Lower lobe of right lung (tissue), 2 donors: ENCODE data around the gene SLC7A14. TPM values are rescaled to one million over a fixed set of nuclear protein-coding genes. Genes with fewer than 3 reads are reported as not detected.
A peak's percentile ranks its signal among the peaks of the same experiment; 100 is the strongest.

Experiments used
- ATAC-seq, 2 donors: fragments of 200-7000 bp; cut with Tn5 transposase; one replicate each; pipeline ENCODE4 v1.9.1; 2020 to 2022; ENCODE audit warnings: mild to moderate bottlenecking in 2 of 2, moderate library complexity in 2 of 2
- DNase-seq: peaks from one replicate; pipeline ENCODE4 v3.0.0-alpha.2; 2020
- H3K27ac ChIP-seq: fragments of 200-600 bp; one replicate; pipeline ENCODE4 v1.8.0; 2022
- H3K27me3 ChIP-seq: fragments of 200-600 bp; one replicate; pipeline ENCODE4 v1.8.0; 2022; ENCODE audit warnings: low read depth
- H3K36me3 ChIP-seq: fragments of 200-600 bp; one replicate; pipeline ENCODE4 v1.8.0; 2022; ENCODE audit warnings: mild to moderate bottlenecking
- H3K4me1 ChIP-seq: fragments of 200-600 bp; one replicate; pipeline ENCODE4 v1.8.0; 2022
- H3K4me3 ChIP-seq: fragments of 200-600 bp; one replicate; pipeline ENCODE4 v1.8.0; 2022; ENCODE audit warnings: mild to moderate bottlenecking
- H3K9me3 ChIP-seq: fragments of 200-600 bp; one replicate; pipeline ENCODE4 v1.8.0; 2022
- CTCF ChIP-seq: fragments of 200-600 bp; IDR thresholded peaks from one replicate; pipeline ENCODE4 v1.8.0; 2022; ENCODE audit warnings: antibody characterized with exemption, mild to moderate bottlenecking
- intact Hi-C: fragments of 100-400 bp; cut with DNase I; formaldehyde crosslinking; loops from one replicate; pipeline ENCODE4 v1.11.0; 2022
- total RNA-seq: library from RNA; stranded (reverse); fragmentation: NEBNext Ultra II Directional; extraction: Animal tissue kit (Norgen Biotek cat#: 25700); gene quantifications from one replicate; pipeline ENCODE4 v1.2.1, GENCODE V29; 2021
- donor health status: DM: no; HTN: yes; CAD: no; lungs with severe emphysema.

The SLC7A14 gene
- total RNA-seq, 1 donor from 2014 or later = 0.06 TPM

- H3K9me3 ChIP-seq = no peaks in the 10 kb centered on the region
- no peaks in the 10 kb centered on the region for H3K36me3 ChIP-seq
- intact Hi-C loops = no loop called here
- DNase-seq = no peak
- no peaks in the 10 kb centered on the region for H3K4me1 ChIP-seq
- H3K4me3 ChIP-seq = no peak overlapping the region
- no peak for TF ChIP-seq CTCF
- no peak overlapping the region for H3K27ac ChIP-seq
- no peaks in the 10 kb centered on the region for H3K27me3 ChIP-seq
- peak in 1 of 2 donors; percentile 51 for ATAC-seq
Measured at GRCh38 chr3:170563712-170564423, 22.0 kb downstream of the SLC7A14 start.

- no peaks in the 10 kb centered on the region for H3K36me3 ChIP-seq
- no peak overlapping the region for H3K27ac ChIP-seq
- H3K4me1 ChIP-seq = no peaks in the 10 kb centered on the region
- no peaks in the 10 kb centered on the region for H3K27me3 ChIP-seq
- no peak for DNase-seq
- ATAC-seq = no peak
- intact Hi-C loops = no loop called here
- TF ChIP-seq CTCF = no peak
- H3K9me3 ChIP-seq = no peaks in the 10 kb centered on the region
- H3K4me3 ChIP-seq = no peak overlapping the region
Measured at GRCh38 chr3:170562080-170562479, 23.8 kb downstream of the SLC7A14 start.

- TF ChIP-seq CTCF = no peak
- no peaks in the 10 kb centered on the region for H3K36me3 ChIP-seq
- H3K27me3 ChIP-seq = no peaks in the 10 kb centered on the region
- intact Hi-C loops = no loop called here
- H3K4me1 ChIP-seq = no peaks in the 10 kb centered on the region
- no peak for ATAC-seq
- H3K4me3 ChIP-seq = no peak overlapping the region
- H3K27ac ChIP-seq = no peak overlapping the region
- no peaks in the 10 kb centered on the region for H3K9me3 ChIP-seq
- no peak for DNase-seq
Measured at GRCh38 chr3:170560717-170561382, 25.0 kb downstream of the SLC7A14 start.

- Histone ChIP-seq H3K36me3 (no peaks in the 10 kb centered on the region), H3K27ac (no peak overlapping the region), H3K4me3 (no peak overlapping the region), H3K27me3 (no peaks in the 10 kb centered on the region), H3K9me3 (no peaks in the 10 kb centered on the region), H3K4me1 (no peaks in the 10 kb centered on the region)
- no peak for TF ChIP-seq CTCF
- intact Hi-C loops = no loop called here
- ATAC-seq (no peak), DNase-seq (no peak)
Measured at GRCh38 chr3:170560296-170560695, 25.6 kb downstream of the SLC7A14 start.

GRCh38 chr3:170558427-170558826 is 27.4 kb downstream of the SLC7A14 start:
- intact Hi-C loops = no loop called here
- Histone ChIP-seq H3K4me1 (no peaks in the 10 kb centered on the region), H3K27me3 (no peaks in the 10 kb centered on the region), H3K9me3 (no peaks in the 10 kb centered on the region), H3K36me3 (no peaks in the 10 kb centered on the region), H3K27ac (no peak overlapping the region), H3K4me3 (no peak overlapping the region)
- TF ChIP-seq CTCF = no peak
- ATAC-seq (no peak), DNase-seq (no peak)
